ENCODE results near the gene ARHGAP10. TPM values are rescaled to one million over a fixed set of nuclear protein-coding genes. Genes with fewer than 3 reads are reported as not detected.

ARHGAP10 gene
- total RNA-seq, 4 donors from 2014 or later: 186 to 296 (median 192) TPM

DNA sequence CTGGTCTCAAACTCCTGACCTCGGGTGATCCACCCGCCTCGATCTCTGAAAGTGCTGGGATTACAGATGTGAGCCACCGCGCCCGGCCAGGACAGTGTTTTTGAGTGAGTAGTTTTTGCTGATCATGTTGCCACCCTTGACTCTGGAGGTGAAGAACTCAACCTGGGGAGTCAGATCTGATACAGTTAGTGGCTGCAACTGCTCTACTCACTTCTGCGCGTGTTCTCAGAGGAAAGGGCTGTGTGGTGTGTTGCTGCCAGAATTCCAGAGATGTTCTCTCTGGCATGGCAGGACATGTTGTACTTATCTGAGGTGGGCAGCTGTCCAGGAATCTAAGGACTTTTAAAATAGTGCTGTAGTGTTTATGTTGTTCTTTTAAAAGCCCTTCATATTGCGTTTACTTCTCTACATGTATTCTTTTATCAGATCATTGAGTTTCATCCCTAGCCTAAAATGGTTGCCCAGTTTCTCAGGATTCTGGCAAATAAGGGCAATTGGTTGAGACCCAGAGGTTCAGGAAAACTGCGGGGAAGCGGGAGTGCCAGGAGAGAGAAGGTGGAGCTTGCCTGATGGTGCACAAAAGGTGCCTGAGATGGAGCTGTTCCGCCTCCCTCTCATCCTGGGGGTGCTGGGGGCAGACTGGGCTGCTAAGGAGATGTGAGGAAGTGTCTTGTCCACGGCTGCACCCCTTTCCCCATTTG is 97.7 kb downstream of the ARHGAP10 start:
- intact Hi-C loops (cut with DNase I): no loop called here
- no peak for DNase-seq (ENCODE audit: extremely low spot score)
- peak; percentile 90 to 93 for TF ChIP-seq POLR2AphosphoS5 (IDR thresholded peaks at IDR 0.05)
- TF ChIP-seq EP300 (IDR thresholded peaks at IDR 0.05): peak; percentile 93
- TF ChIP-seq POLR2A (IDR thresholded peaks at IDR 0.05; ENCODE audit: low read depth): no peak
- TF ChIP-seq, protein P1, sequence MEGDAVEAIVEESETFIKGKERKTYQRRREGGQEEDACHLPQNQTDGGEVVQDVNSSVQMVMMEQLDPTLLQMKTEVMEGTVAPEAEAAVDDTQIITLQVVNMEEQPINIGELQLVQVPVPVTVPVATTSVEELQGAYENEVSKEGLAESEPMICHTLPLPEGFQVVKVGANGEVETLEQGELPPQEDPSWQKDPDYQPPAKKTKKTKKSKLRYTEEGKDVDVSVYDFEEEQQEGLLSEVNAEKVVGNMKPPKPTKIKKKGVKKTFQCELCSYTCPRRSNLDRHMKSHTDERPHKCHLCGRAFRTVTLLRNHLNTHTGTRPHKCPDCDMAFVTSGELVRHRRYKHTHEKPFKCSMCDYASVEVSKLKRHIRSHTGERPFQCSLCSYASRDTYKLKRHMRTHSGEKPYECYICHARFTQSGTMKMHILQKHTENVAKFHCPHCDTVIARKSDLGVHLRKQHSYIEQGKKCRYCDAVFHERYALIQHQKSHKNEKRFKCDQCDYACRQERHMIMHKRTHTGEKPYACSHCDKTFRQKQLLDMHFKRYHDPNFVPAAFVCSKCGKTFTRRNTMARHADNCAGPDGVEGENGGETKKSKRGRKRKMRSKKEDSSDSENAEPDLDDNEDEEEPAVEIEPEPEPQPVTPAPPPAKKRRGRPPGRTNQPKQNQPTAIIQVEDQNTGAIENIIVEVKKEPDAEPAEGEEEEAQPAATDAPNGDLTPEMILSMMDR (IDR thresholded peaks at IDR 0.05): no peak
- peak overlapping the region; percentile 87 to 93 (median 88) for H3K27ac ChIP-seq (replicated peaks in 1 of 4)
- H3K27me3 ChIP-seq: no peaks in the 10 kb centered on the region
- 47% methylated on average over 11 of the region's 13 CpGs for WGBS
- H3K4me1 ChIP-seq: peaks cover 80 to 98% (median 94%) of the 10 kb centered on the region in 4 donors
- H3K9me3 ChIP-seq: no peaks in the 10 kb centered on the region
- no peak overlapping the region for H3K4me3 ChIP-seq
- peaks cover 0 to 7% (median 0%) of the 10 kb centered on the region in 4 donors for H3K36me3 ChIP-seq

GRCh38 chr4:147830102-147830463 is 98.2 kb downstream of the ARHGAP10 start:
- Histone ChIP-seq H3K4me1 (peaks cover 82 to 98% (median 93%) of the 10 kb centered on the region in 4 donors), H3K4me3 (no peak overlapping the region), H3K27me3 (no peaks in the 10 kb centered on the region), H3K9me3 (no peaks in the 10 kb centered on the region), H3K36me3 (peaks cover 0 to 7% (median 0%) of the 10 kb centered on the region in 4 donors), H3K27ac (replicated peaks in 1 of 4) (peak overlapping the region; percentile 87 to 93 (median 88))
- DNase-seq (ENCODE audit: extremely low spot score): no peak
- TF ChIP-seq, protein P1 (IDR thresholded peaks at IDR 0.05): no peak
- TF ChIP-seq POLR2A (IDR thresholded peaks at IDR 0.05; ENCODE audit: low read depth): no peak
- no peak for TF ChIP-seq POLR2AphosphoS5 (IDR thresholded peaks at IDR 0.05)
- no peak for TF ChIP-seq EP300 (IDR thresholded peaks at IDR 0.05)
- intact Hi-C loops (cut with DNase I): no loop called here
- 52% methylated on average over 3 of the region's 3 CpGs for WGBS

DNA sequence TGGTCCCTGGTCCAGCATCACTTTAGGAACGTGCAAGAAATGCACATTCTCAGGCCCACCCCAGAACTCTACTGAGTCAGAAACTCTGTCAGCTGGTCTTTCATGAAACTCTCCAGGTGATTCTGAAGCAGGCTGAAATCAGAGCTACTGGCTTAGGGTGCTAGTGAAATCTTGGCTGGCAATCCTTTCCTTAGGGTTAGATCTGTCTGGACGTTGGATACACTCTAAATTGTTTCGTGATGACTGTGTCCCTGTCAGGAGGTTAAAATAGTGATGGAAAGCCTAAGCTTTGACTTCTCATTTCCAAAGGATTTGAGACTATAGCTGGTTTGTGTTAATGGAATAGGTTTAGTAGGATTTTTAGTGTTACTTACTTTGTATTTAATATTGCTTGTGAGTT is 99.1 kb downstream of the ARHGAP10 start:
- Histone ChIP-seq H3K4me1 (peaks cover 76 to 98% (median 93%) of the 10 kb centered on the region in 4 donors), H3K36me3 (peaks cover 0 to 7% (median 0%) of the 10 kb centered on the region in 4 donors), H3K4me3 (no peak overlapping the region), H3K27me3 (no peaks in the 10 kb centered on the region), H3K9me3 (no peaks in the 10 kb centered on the region), H3K27ac (replicated peaks in 1 of 4) (peak overlapping the region; percentile 87 to 93 (median 88))
- no peak for DNase-seq (ENCODE audit: extremely low spot score)
- 35% methylated on average over 3 of the region's 3 CpGs for WGBS
- intact Hi-C loops (cut with DNase I): no loop called here
- TF ChIP-seq POLR2AphosphoS5 (IDR thresholded peaks at IDR 0.05) (peak; percentile 70 to 78), POLR2A (IDR thresholded peaks at IDR 0.05; ENCODE audit: low read depth) (no peak)

- H3K27me3 ChIP-seq: no peaks in the 10 kb centered on the region
- peak overlapping the region; percentile 87 to 93 (median 88) for H3K27ac ChIP-seq (replicated peaks in 1 of 4)
- TF ChIP-seq POLR2A (IDR thresholded peaks at IDR 0.05; ENCODE audit: low read depth) (no peak), POLR2AphosphoS5 (IDR thresholded peaks at IDR 0.05) (peak; percentile 71 to 82)
- H3K36me3 ChIP-seq: peaks cover 0 to 7% (median 0%) of the 10 kb centered on the region in 4 donors
- H3K4me1 ChIP-seq: peaks cover 71 to 98% (median 93%) of the 10 kb centered on the region in 4 donors
- 31% methylated on average over 5 of the region's 5 CpGs for WGBS
- no peak for DNase-seq (ENCODE audit: extremely low spot score)
- intact Hi-C loops (cut with DNase I): no loop called here
- H3K9me3 ChIP-seq: no peaks in the 10 kb centered on the region
- no peak overlapping the region for H3K4me3 ChIP-seq
Measured at GRCh38 chr4:147831551-147832171, 99.8 kb downstream of the ARHGAP10 start.

DNA sequence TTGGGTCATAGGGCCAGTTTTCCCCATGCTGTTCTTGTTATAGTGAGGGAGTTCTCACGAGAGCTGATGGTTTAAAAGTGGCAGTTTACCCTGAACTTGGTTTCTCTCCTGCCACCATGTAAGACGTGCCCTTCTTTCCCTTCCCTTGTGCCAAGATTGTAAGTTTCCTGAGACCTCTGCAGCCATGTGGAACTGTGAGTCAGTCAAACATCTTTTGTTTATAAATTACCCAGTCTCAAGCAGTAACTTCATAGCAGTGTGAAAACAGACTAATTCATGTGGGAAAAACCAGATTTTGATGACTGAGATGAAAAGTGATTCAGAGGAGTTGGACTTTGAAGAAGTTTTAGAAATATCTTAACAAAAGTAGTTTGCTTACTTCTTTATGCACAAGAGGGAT is 101.4 kb downstream of the ARHGAP10 start:
- Histone ChIP-seq H3K4me3 (no peak overlapping the region), H3K36me3 (peaks cover 0 to 7% (median 0%) of the 10 kb centered on the region in 4 donors), H3K27ac (replicated peaks in 1 of 4) (peak overlapping the region; percentile 87 to 93 (median 88)), H3K9me3 (no peaks in the 10 kb centered on the region), H3K27me3 (no peaks in the 10 kb centered on the region), H3K4me1 (peaks cover 62 to 98% (median 92%) of the 10 kb centered on the region in 4 donors)
- WGBS: 62% methylated on average over 2 of the region's 2 CpGs
- intact Hi-C loops (cut with DNase I): no loop called here
- DNase-seq (ENCODE audit: extremely low spot score): no peak
- no peak for TF ChIP-seq POLR2A (IDR thresholded peaks at IDR 0.05; ENCODE audit: low read depth)
- peak in 1 of 2 donors; percentile 44 for TF ChIP-seq POLR2AphosphoS5 (IDR thresholded peaks at IDR 0.05)

DNA sequence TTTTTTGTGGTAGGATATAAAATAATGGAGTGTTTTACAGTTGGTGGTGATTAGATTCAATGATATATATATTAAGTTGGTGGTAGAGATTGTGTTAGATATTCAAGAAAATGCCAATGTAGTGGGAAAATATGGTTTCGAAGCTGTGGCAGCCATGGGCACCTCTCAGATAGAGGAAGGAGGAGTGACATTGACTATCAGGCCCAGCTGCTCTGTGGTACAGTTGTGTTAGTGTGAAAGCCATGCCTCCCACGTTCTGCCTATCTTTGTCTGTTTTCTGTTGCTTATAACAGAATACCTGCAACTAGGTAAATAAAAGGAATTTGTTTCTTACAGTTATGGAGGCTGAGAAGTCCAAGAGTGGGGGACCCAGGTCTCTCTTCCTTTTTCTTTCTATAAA is 101.9 kb downstream of the ARHGAP10 start:
- DNase-seq (ENCODE audit: extremely low spot score): peak; percentile 39
- no peaks in the 10 kb centered on the region for H3K27me3 ChIP-seq
- peaks cover 0 to 7% (median 0%) of the 10 kb centered on the region in 4 donors for H3K36me3 ChIP-seq
- peak overlapping the region; percentile 87 to 93 (median 88) for H3K27ac ChIP-seq (replicated peaks in 1 of 4)
- peaks cover 57 to 98% (median 87%) of the 10 kb centered on the region in 4 donors for H3K4me1 ChIP-seq
- H3K9me3 ChIP-seq: no peaks in the 10 kb centered on the region
- WGBS: 91% methylated on average over 2 of the region's 2 CpGs
- intact Hi-C loops (cut with DNase I): no loop called here
- H3K4me3 ChIP-seq: no peak overlapping the region
- TF ChIP-seq POLR2AphosphoS5 (IDR thresholded peaks at IDR 0.05): no peak
- TF ChIP-seq POLR2A (IDR thresholded peaks at IDR 0.05; ENCODE audit: low read depth): no peak
- TF ChIP-seq EP300 (IDR thresholded peaks at IDR 0.05): no peak
- TF ChIP-seq, protein P1 (IDR thresholded peaks at IDR 0.05): no peak

Measured in esophagus muscularis mucosa (tissue), 4 donors.